ENCODE data around the gene ASTN2. TPM values are rescaled to one million over a fixed set of nuclear protein-coding genes. Genes with fewer than 3 reads are reported as not detected.

ASTN2 gene
- total and polyA plus RNA-seq, 2 donors: 3.1 to 10.2 TPM

GRCh38 chr9:117097761-117098160, 317.1 kb downstream of the ASTN2 start:
- H3K4me1 ChIP-seq (ENCODE audit: insufficient read depth): no peaks in the 10 kb centered on the region
- H3K36me3 ChIP-seq (ENCODE audit: insufficient read depth): no peaks in the 10 kb centered on the region
- WGBS: 73% methylated on average over 3 of the region's 3 CpGs
- no peak overlapping the region for H3K27ac ChIP-seq (ENCODE audit: low read depth)
- H3K4me3 ChIP-seq (ENCODE audit: low read depth, low read length): no peak overlapping the region
- no peak for DNase-seq (ENCODE audit: extremely low spot score)

- WGBS: 87% methylated on average over 1 of the region's 1 CpG
- H3K27ac ChIP-seq (ENCODE audit: low read depth): no peak overlapping the region
- DNase-seq (ENCODE audit: extremely low spot score): no peak
- no peak overlapping the region for H3K4me3 ChIP-seq (ENCODE audit: low read depth, low read length)
- no peaks in the 10 kb centered on the region for H3K36me3 ChIP-seq (ENCODE audit: insufficient read depth)
- H3K4me1 ChIP-seq (ENCODE audit: insufficient read depth): no peaks in the 10 kb centered on the region
These were observed 318.7 kb downstream of the ASTN2 start for GRCh38 chr9:117096138-117096537.

- 34% methylated on average over 2 of the region's 2 CpGs for WGBS
- Histone ChIP-seq H3K27ac (ENCODE audit: low read depth) (no peak overlapping the region), H3K36me3 (ENCODE audit: insufficient read depth) (no peaks in the 10 kb centered on the region), H3K4me1 (ENCODE audit: insufficient read depth) (no peaks in the 10 kb centered on the region), H3K4me3 (ENCODE audit: low read depth, low read length) (no peak overlapping the region)
- DNase-seq (ENCODE audit: extremely low spot score): no peak
These were observed 319.8 kb downstream of the ASTN2 start for GRCh38 chr9:117095081-117095480.

GRCh38 chr9:117093891-117094844, 320.7 kb downstream of the ASTN2 start:
- DNase-seq (ENCODE audit: extremely low spot score): peak; percentile 10
- Histone ChIP-seq H3K36me3 (ENCODE audit: insufficient read depth) (no peaks in the 10 kb centered on the region), H3K27ac (ENCODE audit: low read depth) (no peak overlapping the region), H3K4me3 (ENCODE audit: low read depth, low read length) (no peak overlapping the region), H3K4me1 (ENCODE audit: insufficient read depth) (no peaks in the 10 kb centered on the region)
- WGBS: 23% methylated on average over 4 of the region's 4 CpGs

- Histone ChIP-seq H3K4me1 (ENCODE audit: insufficient read depth) (no peaks in the 10 kb centered on the region), H3K4me3 (ENCODE audit: low read depth, low read length) (no peak overlapping the region), H3K36me3 (ENCODE audit: insufficient read depth) (no peaks in the 10 kb centered on the region), H3K27ac (ENCODE audit: low read depth) (no peak overlapping the region)
- 46% methylated on average over 1 of the region's 1 CpG for WGBS
- DNase-seq (ENCODE audit: extremely low spot score): no peak
These were observed 322.3 kb downstream of the ASTN2 start for GRCh38 chr9:117092582-117092981.

- DNase-seq (ENCODE audit: extremely low spot score): no peak
- no peak overlapping the region for H3K27ac ChIP-seq (ENCODE audit: low read depth)
- H3K4me1 ChIP-seq (ENCODE audit: insufficient read depth): no peaks in the 10 kb centered on the region
- H3K36me3 ChIP-seq (ENCODE audit: insufficient read depth): no peaks in the 10 kb centered on the region
- 49% methylated on average over 4 of the region's 4 CpGs for WGBS
- no peak overlapping the region for H3K4me3 ChIP-seq (ENCODE audit: low read depth, low read length)
These were observed 323.3 kb downstream of the ASTN2 start for GRCh38 chr9:117091529-117091928.

- no peak for DNase-seq (ENCODE audit: extremely low spot score)
- Histone ChIP-seq H3K36me3 (ENCODE audit: insufficient read depth) (no peaks in the 10 kb centered on the region), H3K4me1 (ENCODE audit: insufficient read depth) (no peaks in the 10 kb centered on the region), H3K4me3 (ENCODE audit: low read depth, low read length) (no peak overlapping the region), H3K27ac (ENCODE audit: low read depth) (no peak overlapping the region)
- WGBS: 78% methylated on average over 6 of the region's 6 CpGs
These were observed 326.1 kb downstream of the ASTN2 start for GRCh38 chr9:117088786-117089185.

- WGBS: 76% methylated on average over 4 of the region's 4 CpGs
- Histone ChIP-seq H3K36me3 (ENCODE audit: insufficient read depth) (no peaks in the 10 kb centered on the region), H3K4me3 (ENCODE audit: low read depth, low read length) (no peak overlapping the region), H3K27ac (ENCODE audit: low read depth) (no peak overlapping the region), H3K4me1 (ENCODE audit: insufficient read depth) (no peaks in the 10 kb centered on the region)
- DNase-seq (ENCODE audit: extremely low spot score): no peak
These were observed 326.7 kb downstream of the ASTN2 start for GRCh38 chr9:117088140-117088539.

GRCh38 chr9:117084221-117084620, 330.6 kb downstream of the ASTN2 start:
- no peaks in the 10 kb centered on the region for H3K36me3 ChIP-seq (ENCODE audit: insufficient read depth)
- 75% methylated on average over 4 of the region's 4 CpGs for WGBS
- H3K27ac ChIP-seq (ENCODE audit: low read depth): no peak overlapping the region
- no peaks in the 10 kb centered on the region for H3K4me1 ChIP-seq (ENCODE audit: insufficient read depth)
- no peak for DNase-seq (ENCODE audit: extremely low spot score)
- H3K4me3 ChIP-seq (ENCODE audit: low read depth, low read length): no peak overlapping the region

- H3K4me3 ChIP-seq (ENCODE audit: low read depth, low read length): no peak overlapping the region
- no peak overlapping the region for H3K27ac ChIP-seq (ENCODE audit: low read depth)
- no peaks in the 10 kb centered on the region for H3K4me1 ChIP-seq (ENCODE audit: insufficient read depth)
- H3K36me3 ChIP-seq (ENCODE audit: insufficient read depth): no peaks in the 10 kb centered on the region
- WGBS: 56% methylated on average over 8 of the region's 8 CpGs
- DNase-seq (ENCODE audit: extremely low spot score): no peak
These were observed 331.3 kb downstream of the ASTN2 start for GRCh38 chr9:117083559-117083958.

GRCh38 chr9:117081641-117082317, 333.1 kb downstream of the ASTN2 start:
- WGBS: 33% methylated on average over 5 of the region's 5 CpGs
- no peak for DNase-seq (ENCODE audit: extremely low spot score)
- Histone ChIP-seq H3K36me3 (ENCODE audit: insufficient read depth) (no peaks in the 10 kb centered on the region), H3K4me3 (ENCODE audit: low read depth, low read length) (no peak overlapping the region), H3K27ac (ENCODE audit: low read depth) (no peak overlapping the region), H3K4me1 (ENCODE audit: insufficient read depth) (no peaks in the 10 kb centered on the region)

GRCh38 chr9:117080765-117081390, 334.0 kb downstream of the ASTN2 start:
- 63% methylated on average over 2 of the region's 2 CpGs for WGBS
- no peak for DNase-seq (ENCODE audit: extremely low spot score)

GRCh38 chr9:117076571-117077290, 338.1 kb downstream of the ASTN2 start:
- Histone ChIP-seq H3K36me3 (ENCODE audit: insufficient read depth) (no peaks in the 10 kb centered on the region), H3K4me3 (ENCODE audit: low read depth, low read length) (no peak overlapping the region), H3K27ac (ENCODE audit: low read depth) (no peak overlapping the region), H3K4me1 (ENCODE audit: insufficient read depth) (no peaks in the 10 kb centered on the region)
- 60% methylated on average over 8 of the region's 8 CpGs for WGBS
- DNase-seq (ENCODE audit: extremely low spot score): no peak

More at GRCh38 chr9:117080765-117081390, 334.0 kb downstream of the ASTN2 start:
- no peaks in the 10 kb centered on the region for H3K36me3 ChIP-seq (ENCODE audit: insufficient read depth)
- H3K4me1 ChIP-seq (ENCODE audit: insufficient read depth): no peaks in the 10 kb centered on the region
- H3K27ac ChIP-seq (ENCODE audit: low read depth): no peak overlapping the region
- H3K4me3 ChIP-seq (ENCODE audit: low read depth, low read length): no peak overlapping the region

Data from urinary bladder (tissue), 4 donors.